ENCODE results near the gene AKR7A2.
"Not testable (repeated sequence)": the region's sequence is repeated elsewhere in the genome, so short reads cannot be mapped to it uniquely, and the experiment has no call there.

AKR7A2 gene

DNA sequence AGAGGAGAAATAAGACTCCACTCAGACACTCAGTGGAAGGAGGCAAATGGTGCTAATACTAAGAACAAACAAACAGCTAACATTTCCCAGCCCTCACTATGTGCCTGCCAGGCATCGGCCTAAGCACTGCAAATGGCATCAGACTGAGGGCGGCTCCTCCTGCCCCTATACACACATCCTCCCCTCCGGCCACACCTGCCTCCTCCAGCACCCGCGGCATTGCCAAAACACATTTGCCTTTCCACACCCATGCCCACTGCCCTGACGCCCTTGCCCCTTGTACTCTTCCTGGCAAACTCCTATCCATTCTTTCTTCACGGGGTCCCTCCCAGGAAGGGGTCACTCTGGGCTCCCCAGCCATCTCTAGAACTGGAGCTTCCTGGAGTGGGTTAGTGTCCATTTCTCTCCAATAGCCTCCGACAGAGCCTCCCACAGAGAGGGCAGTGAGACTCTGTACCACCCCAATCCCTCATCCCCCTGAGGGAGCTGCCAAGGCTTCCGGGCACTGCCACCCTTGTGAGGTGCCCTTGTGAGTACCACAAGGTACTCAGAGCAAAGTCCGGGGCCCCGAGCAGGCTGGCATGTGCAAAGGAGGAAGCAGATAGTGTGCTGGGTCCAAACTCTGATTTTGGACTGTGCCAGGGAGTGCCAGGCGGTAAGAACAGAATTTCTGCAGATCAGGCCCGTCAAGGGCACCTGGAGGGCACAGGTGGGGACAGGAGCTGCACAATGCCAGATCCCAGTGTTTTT lies 24.3 kb downstream of the AKR7A2 start:
- Histone ChIP-seq H3K27me3 (ENCODE audit: control insufficient read depth, insufficient read depth, low read length) (no peaks in the 10 kb centered on the region), H3K9me3 (ENCODE audit: control insufficient read depth, low read length) (no peaks in the 10 kb centered on the region), H3K9ac (no peak overlapping the region), H2AFZ (no peak overlapping the region), H3K4me3 (ENCODE audit: low read depth, low read length) (no peak overlapping the region), H3K4me1 (no peaks in the 10 kb centered on the region), H3K79me2 (no peaks in the 10 kb centered on the region), H3K27ac (no peak overlapping the region), H3K4me2 (ENCODE audit: low read length) (no peak overlapping the region), H3K36me3 (ENCODE audit: control insufficient read depth, insufficient read depth, low read length) (no peaks in the 10 kb centered on the region)
- TF ChIP-seq, protein P1, sequence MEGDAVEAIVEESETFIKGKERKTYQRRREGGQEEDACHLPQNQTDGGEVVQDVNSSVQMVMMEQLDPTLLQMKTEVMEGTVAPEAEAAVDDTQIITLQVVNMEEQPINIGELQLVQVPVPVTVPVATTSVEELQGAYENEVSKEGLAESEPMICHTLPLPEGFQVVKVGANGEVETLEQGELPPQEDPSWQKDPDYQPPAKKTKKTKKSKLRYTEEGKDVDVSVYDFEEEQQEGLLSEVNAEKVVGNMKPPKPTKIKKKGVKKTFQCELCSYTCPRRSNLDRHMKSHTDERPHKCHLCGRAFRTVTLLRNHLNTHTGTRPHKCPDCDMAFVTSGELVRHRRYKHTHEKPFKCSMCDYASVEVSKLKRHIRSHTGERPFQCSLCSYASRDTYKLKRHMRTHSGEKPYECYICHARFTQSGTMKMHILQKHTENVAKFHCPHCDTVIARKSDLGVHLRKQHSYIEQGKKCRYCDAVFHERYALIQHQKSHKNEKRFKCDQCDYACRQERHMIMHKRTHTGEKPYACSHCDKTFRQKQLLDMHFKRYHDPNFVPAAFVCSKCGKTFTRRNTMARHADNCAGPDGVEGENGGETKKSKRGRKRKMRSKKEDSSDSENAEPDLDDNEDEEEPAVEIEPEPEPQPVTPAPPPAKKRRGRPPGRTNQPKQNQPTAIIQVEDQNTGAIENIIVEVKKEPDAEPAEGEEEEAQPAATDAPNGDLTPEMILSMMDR (IDR thresholded peaks at IDR 0.05): no peak

DNA sequence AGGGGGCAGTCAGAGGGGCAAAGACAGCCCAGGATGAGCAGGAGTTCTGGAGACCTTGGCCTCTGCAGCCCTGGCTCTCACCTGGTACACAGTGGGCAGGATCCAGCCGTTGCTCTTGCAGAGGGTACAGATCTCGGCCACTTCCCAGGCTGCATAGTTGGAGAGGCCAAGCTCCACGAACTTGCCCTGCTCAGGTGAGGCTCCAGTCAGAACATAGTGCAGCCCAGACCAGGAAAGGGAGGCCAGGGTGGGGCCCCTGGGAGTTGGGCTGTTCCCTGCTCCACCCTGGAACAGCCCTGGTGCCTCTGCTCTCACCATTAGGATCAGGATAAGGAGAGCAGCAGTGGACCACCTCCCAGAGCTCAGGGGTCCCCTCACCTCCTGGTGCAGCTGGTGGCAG lies 26.1 kb downstream of the AKR7A2 start:
- H3K27ac ChIP-seq; H3K79me2 ChIP-seq; H2AFZ ChIP-seq; H3K36me3 ChIP-seq (ENCODE audit: control insufficient read depth, insufficient read depth, low read length); H3K27me3 ChIP-seq (ENCODE audit: control insufficient read depth, insufficient read depth, low read length); H3K9ac ChIP-seq; H3K4me1 ChIP-seq; H3K4me3 ChIP-seq (ENCODE audit: low read depth, low read length); H3K4me2 ChIP-seq (ENCODE audit: low read length); H3K9me3 ChIP-seq (ENCODE audit: control insufficient read depth, low read length): not testable (repeated sequence)

DNA sequence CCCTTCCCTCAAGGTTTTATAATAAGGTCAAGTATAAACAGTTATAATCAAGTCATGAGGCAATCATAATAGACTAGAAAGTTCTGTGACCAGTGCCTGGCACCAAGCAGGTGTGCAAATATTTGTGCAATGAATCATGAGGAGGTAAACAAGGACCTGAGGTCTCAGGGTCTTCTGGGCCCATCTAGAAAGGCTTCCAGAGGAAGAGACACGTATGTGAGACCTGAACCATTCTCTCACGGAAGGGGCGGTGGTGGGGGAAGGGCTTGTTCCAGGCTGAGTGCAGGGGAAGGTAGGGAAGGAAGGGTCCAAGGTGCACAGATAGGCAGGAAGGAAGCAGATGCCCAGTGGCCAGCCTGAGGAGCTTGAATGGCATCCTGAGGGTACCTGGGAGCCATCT lies 26.6 kb downstream of the AKR7A2 start:
- not testable (repeated sequence) for H3K4me1 ChIP-seq; H3K9me3 ChIP-seq (ENCODE audit: control insufficient read depth, low read length); H3K27me3 ChIP-seq (ENCODE audit: control insufficient read depth, insufficient read depth, low read length); H3K27ac ChIP-seq; H3K9ac ChIP-seq; H2AFZ ChIP-seq; H3K79me2 ChIP-seq; H3K4me2 ChIP-seq (ENCODE audit: low read length); H3K36me3 ChIP-seq (ENCODE audit: control insufficient read depth, insufficient read depth, low read length); H3K4me3 ChIP-seq (ENCODE audit: low read depth, low read length)

DNA sequence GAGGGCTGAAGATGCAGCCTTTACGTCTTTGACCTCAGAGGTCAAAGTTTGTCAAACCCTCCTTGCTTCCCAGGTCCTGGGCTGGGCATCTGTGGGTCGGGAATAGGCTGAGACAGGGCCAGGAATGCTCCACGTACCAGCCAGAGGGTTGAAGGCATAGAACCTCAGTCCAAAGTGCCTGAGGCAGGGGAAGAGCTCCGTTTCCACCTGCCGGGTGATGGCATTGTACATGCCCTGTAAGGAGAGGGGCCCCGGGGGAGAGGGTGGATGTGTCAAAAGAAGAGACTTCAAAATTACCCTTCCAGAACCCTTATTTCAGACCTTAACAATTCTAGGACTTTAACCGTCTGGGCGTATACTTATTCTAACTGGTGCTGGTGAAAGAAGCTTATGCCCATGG lies 27.1 kb downstream of the AKR7A2 start:
- Histone ChIP-seq H3K4me1 (no peaks in the 10 kb centered on the region), H3K9me3 (ENCODE audit: control insufficient read depth, low read length) (no peaks in the 10 kb centered on the region), H3K36me3 (ENCODE audit: control insufficient read depth, insufficient read depth, low read length) (no peaks in the 10 kb centered on the region), H3K79me2 (no peaks in the 10 kb centered on the region), H2AFZ (no peak overlapping the region), H3K9ac (no peak overlapping the region), H3K4me3 (ENCODE audit: low read depth, low read length) (no peak overlapping the region), H3K27me3 (ENCODE audit: control insufficient read depth, insufficient read depth, low read length) (no peaks in the 10 kb centered on the region), H3K27ac (no peak overlapping the region), H3K4me2 (ENCODE audit: low read length) (no peak overlapping the region)
- TF ChIP-seq, protein P1 (IDR thresholded peaks at IDR 0.05): no peak

DNA sequence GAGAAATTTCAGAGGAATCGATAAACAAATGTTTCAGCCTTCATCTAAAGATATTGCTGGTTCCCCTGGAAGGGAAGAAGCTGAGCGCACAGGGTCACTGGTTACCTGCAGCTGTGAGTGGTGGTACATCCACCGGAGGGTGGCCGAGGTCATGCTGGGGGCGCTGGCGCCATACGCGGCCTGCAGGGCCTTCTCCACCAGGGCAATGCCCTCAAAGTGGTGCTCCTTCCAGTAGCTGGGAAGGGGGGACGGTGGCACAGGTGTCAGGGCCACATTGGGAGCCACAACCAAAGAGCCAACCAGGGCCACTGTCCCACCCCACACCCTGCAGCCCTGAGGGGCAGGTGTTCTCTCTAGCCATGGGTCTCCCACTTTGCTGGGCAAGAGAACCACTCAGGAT lies 28.1 kb downstream of the AKR7A2 start:
- TF ChIP-seq, protein P1 (IDR thresholded peaks at IDR 0.05): no peak
- Histone ChIP-seq H2AFZ (no peak overlapping the region), H3K4me1 (no peaks in the 10 kb centered on the region), H3K4me2 (ENCODE audit: low read length) (no peak overlapping the region), H3K79me2 (no peaks in the 10 kb centered on the region), H3K27ac (no peak overlapping the region), H3K4me3 (ENCODE audit: low read depth, low read length) (no peak overlapping the region), H3K9me3 (ENCODE audit: control insufficient read depth, low read length) (no peaks in the 10 kb centered on the region), H3K36me3 (ENCODE audit: control insufficient read depth, insufficient read depth, low read length) (no peaks in the 10 kb centered on the region), H3K9ac (no peak overlapping the region), H3K27me3 (ENCODE audit: control insufficient read depth, insufficient read depth, low read length) (no peaks in the 10 kb centered on the region)

- Histone ChIP-seq H3K4me1 (no peaks in the 10 kb centered on the region), H3K9ac (no peak overlapping the region), H3K4me2 (ENCODE audit: low read length) (no peak overlapping the region), H3K79me2 (no peaks in the 10 kb centered on the region), H3K27ac (no peak overlapping the region), H3K9me3 (ENCODE audit: control insufficient read depth, low read length) (no peaks in the 10 kb centered on the region), H3K4me3 (ENCODE audit: low read depth, low read length) (no peak overlapping the region), H2AFZ (no peak overlapping the region), H3K27me3 (ENCODE audit: control insufficient read depth, insufficient read depth, low read length) (no peaks in the 10 kb centered on the region), H3K36me3 (ENCODE audit: control insufficient read depth, insufficient read depth, low read length) (no peaks in the 10 kb centered on the region)
- TF ChIP-seq, protein P1 (IDR thresholded peaks at IDR 0.05): no peak
These were observed 37.3 kb downstream of the AKR7A2 start for GRCh38 chr1:19274636-19275035.

DNA sequence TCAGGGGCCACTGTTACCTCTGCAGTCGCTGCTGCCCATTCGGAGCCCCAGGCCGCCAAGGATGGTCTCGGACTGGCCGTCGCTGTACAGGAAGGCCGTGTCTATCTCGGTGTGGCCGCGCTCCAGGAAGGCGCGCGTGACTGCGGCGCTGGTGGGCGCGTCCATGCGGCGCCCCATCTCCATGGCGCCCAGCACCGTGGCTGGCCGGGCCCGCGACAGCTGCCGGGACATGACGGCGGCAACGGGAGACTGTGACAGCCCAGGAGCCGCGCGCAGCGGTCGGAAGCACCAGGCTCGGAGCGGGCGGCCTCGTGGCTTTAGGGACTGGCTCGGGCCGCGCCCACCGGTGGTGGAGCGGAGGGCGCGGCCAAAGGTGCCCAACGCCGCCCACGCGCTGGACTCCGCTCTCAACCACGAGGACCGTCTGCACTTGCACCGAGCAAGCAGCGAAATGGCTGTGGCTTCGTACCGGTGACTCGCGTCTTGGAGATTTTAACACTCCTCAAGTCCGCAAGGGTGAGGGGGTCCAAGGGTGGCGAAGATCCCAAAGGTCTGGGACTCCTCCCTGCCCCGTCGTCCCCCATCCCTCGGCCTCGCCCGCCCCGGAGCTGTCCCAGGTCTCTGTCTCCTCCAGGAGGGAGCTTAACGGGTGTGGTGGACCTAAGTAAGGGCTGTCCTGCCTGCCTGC lies 38.0 kb downstream of the AKR7A2 start:
- not testable (repeated sequence) for H3K4me1 ChIP-seq; H3K79me2 ChIP-seq; H3K9ac ChIP-seq; H3K27me3 ChIP-seq (ENCODE audit: control insufficient read depth, insufficient read depth, low read length); H3K36me3 ChIP-seq (ENCODE audit: control insufficient read depth, insufficient read depth, low read length); H3K4me3 ChIP-seq (ENCODE audit: low read depth, low read length); H3K27ac ChIP-seq; H3K9me3 ChIP-seq (ENCODE audit: control insufficient read depth, low read length)
- peak overlapping the region; percentile 45 for H2AFZ ChIP-seq
- peak overlapping the region; percentile 53 for H3K4me2 ChIP-seq (ENCODE audit: low read length)
